Activated CD8-positive, alpha-beta memory T cell treated with anti-CD3 and anti-CD28 coated beads, Interleukin-2, amount 50 U/mL, for 48 hours (primary cell): ENCODE measurements around the gene AFAP1.
A peak's percentile ranks its signal among the peaks of the same experiment; 100 is the strongest.

Experiments
- DNase-seq: peaks from one replicate; pipeline ENCODE4 v3.0.0-alpha.2; 2020

The AFAP1 gene

GRCh38 chr4:7839856-7840255, 99.8 kb downstream of the AFAP1 start:
- no peak for DNase-seq

- no peak for DNase-seq
Observed at GRCh38 chr4:7838136-7838782, 101.4 kb downstream of the AFAP1 start.

- no peak for DNase-seq
Observed at GRCh38 chr4:7837597-7838135, 102.0 kb downstream of the AFAP1 start.

- DNase-seq: no peak
Observed at GRCh38 chr4:7831858-7832730, 107.6 kb downstream of the AFAP1 start.

GRCh38 chr4:7831330-7831729, 108.3 kb downstream of the AFAP1 start:
- no peak for DNase-seq

- DNase-seq: no peak
Observed at GRCh38 chr4:7830747-7831146, 108.9 kb downstream of the AFAP1 start.

GRCh38 chr4:7829652-7830580, 109.7 kb downstream of the AFAP1 start:
- DNase-seq: no peak

- DNase-seq: no peak
Observed at GRCh38 chr4:7828793-7829301, 110.8 kb downstream of the AFAP1 start.

- peak; percentile 65 for DNase-seq
Observed at GRCh38 chr4:7828011-7828720, 111.5 kb downstream of the AFAP1 start.

- no peak for DNase-seq
Observed at GRCh38 chr4:7827566-7827965, 112.1 kb downstream of the AFAP1 start.

- no peak for DNase-seq
Observed at GRCh38 chr4:7826909-7827306, 112.8 kb downstream of the AFAP1 start.

- no peak for DNase-seq
Observed at GRCh38 chr4:7826176-7826908, 113.3 kb downstream of the AFAP1 start.

GRCh38 chr4:7824218-7824617, 115.4 kb downstream of the AFAP1 start:
- DNase-seq: no peak

GRCh38 chr4:7823416-7823824, 116.2 kb downstream of the AFAP1 start:
- DNase-seq: no peak

- DNase-seq: no peak
Observed at GRCh38 chr4:7822877-7823276, 116.8 kb downstream of the AFAP1 start.

GRCh38 chr4:7822137-7822505, 117.5 kb downstream of the AFAP1 start:
- no peak for DNase-seq

- no peak for DNase-seq
Observed at GRCh38 chr4:7821245-7822136, 118.2 kb downstream of the AFAP1 start.

- DNase-seq: no peak
Observed at GRCh38 chr4:7820031-7820818, 119.4 kb downstream of the AFAP1 start.

GRCh38 chr4:7819446-7819845, 120.2 kb downstream of the AFAP1 start:
- DNase-seq: no peak
